Neural progenitor cell (in vitro differentiated cells): ENCODE measurements around the gene TMEM14C.

Experiments
- CTCF ChIP-seq: fragments of 200-600 bp; sonication (generic); IDR thresholded peaks from 2 replicates; pipeline ENCODE4 v1.5.1; 2017; ENCODE audit warnings: antibody characterized with exemption, mild to moderate bottlenecking
- EZH2 ChIP-seq: fragments of 200-600 bp; sonication (generic); IDR thresholded peaks from 2 replicates; pipeline ENCODE4 v1.6.1; 2017; ENCODE audit warnings: antibody characterized with exemption, mild to moderate bottlenecking, moderate library complexity
- EZH2phosphoT487 ChIP-seq: fragments of 200-600 bp; sonication (generic); IDR thresholded peaks from 2 replicates; pipeline ENCODE4 v1.6.1; 2017; ENCODE audit warnings: antibody characterized with exemption

GRCh38 chr6:10682355-10682988 lies 40.4 kb upstream of the TMEM14C start:
- TF ChIP-seq CTCF: no peak
- TF ChIP-seq EZH2: no peak
- no peak for TF ChIP-seq EZH2phosphoT487
